ENCODE measurements around the gene NEBL.

The NEBL gene

GRCh38 chr10:20806487-20806886, 90.6 kb downstream of the NEBL start:
- no peak for TF ChIP-seq CTCF (IDR thresholded peaks at IDR 0.05; ENCODE audit: insufficient read depth, missing control alignments)
- FAIRE-seq (no peak), DNase-seq (ENCODE audit: insufficient read length, low spot score) (no peak)

- FAIRE-seq (no peak), DNase-seq (ENCODE audit: insufficient read length, low spot score) (no peak)
- no peak for TF ChIP-seq CTCF (IDR thresholded peaks at IDR 0.05; ENCODE audit: insufficient read depth, missing control alignments)
Observed at GRCh38 chr10:20797290-20797689, 99.8 kb downstream of the NEBL start.

GRCh38 chr10:20795391-20795790, 101.7 kb downstream of the NEBL start:
- TF ChIP-seq CTCF (IDR thresholded peaks at IDR 0.05; ENCODE audit: insufficient read depth, missing control alignments), result no peak
- FAIRE-seq (no peak), DNase-seq (ENCODE audit: insufficient read length, low spot score) (no peak)

- DNase-seq (ENCODE audit: insufficient read length, low spot score), result no peak
- FAIRE-seq, result no peak
- TF ChIP-seq CTCF (IDR thresholded peaks at IDR 0.05; ENCODE audit: insufficient read depth, missing control alignments), result no peak
Observed at GRCh38 chr10:20785174-20785573, 111.9 kb downstream of the NEBL start.

- no peak for TF ChIP-seq CTCF (IDR thresholded peaks at IDR 0.05; ENCODE audit: insufficient read depth, missing control alignments)
- no peak for FAIRE-seq
- DNase-seq (ENCODE audit: insufficient read length, low spot score), result no peak
Observed at GRCh38 chr10:20778008-20778757, 118.9 kb downstream of the NEBL start.

- no peak for DNase-seq (ENCODE audit: insufficient read length, low spot score)
- TF ChIP-seq CTCF (IDR thresholded peaks at IDR 0.05; ENCODE audit: insufficient read depth, missing control alignments), result no peak
- FAIRE-seq, result no peak
Observed at GRCh38 chr10:20776384-20777118, 120.6 kb downstream of the NEBL start.

- FAIRE-seq (no peak), DNase-seq (ENCODE audit: insufficient read length, low spot score) (no peak)
- TF ChIP-seq CTCF (IDR thresholded peaks at IDR 0.05; ENCODE audit: insufficient read depth, missing control alignments), result no peak
Observed at GRCh38 chr10:20771051-20771450, 126.1 kb downstream of the NEBL start.

Measured in D721Med (cell line).